Midbrain (tissue), 1 donor: ENCODE measurements around the gene TAF4B.
"Not testable (repeated sequence)": the region's sequence is repeated elsewhere in the genome, so short reads cannot be mapped to it uniquely, and the experiment has no call there.

Experiments
- DNase-seq: peaks from one replicate; lab custom pipeline; 2025; lab: John Stamatoyannopoulos, UW

TAF4B gene

DNA sequence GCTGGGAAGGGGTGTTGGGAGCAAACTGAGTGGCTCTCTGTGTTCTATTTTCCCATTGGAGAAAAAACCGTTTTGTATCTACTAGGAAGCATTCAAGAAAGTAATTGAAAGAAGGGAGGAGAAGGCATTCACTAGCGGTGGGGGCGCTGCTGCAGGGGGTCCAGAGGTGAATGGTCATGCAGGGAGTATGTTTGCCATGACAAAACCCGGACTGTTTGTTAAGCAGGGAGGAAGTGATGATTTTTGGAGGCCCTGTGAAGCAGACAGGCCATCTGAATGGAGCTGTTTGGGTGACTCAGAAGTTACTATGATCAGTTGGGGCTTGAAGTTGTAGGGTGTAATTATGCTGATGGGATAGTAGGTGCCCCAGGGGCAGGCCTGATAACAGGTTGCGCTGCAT, 7.0 kb downstream of the TAF4B start:
- DNase-seq: no peak

DNA sequence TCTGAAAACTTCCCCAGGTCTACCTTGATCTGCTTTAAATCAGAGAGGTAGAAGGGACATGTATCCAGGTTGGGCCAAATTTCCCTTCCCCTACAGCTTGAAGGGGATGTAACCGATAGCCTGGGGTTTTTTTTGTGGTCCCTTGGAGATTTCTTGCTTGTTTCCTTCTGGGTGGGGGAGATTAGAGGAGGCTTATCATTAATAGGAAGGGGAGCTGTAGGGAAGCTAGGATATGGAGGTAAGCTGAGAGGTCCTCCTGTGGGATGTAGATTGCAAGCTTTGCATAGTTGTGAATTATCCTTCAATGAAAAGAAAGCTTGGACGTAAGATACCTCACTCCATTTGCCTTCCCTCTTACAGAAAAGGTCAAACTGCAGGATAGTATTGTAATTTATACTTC, 11.1 kb downstream of the TAF4B start:
- not testable (repeated sequence) for DNase-seq

DNA sequence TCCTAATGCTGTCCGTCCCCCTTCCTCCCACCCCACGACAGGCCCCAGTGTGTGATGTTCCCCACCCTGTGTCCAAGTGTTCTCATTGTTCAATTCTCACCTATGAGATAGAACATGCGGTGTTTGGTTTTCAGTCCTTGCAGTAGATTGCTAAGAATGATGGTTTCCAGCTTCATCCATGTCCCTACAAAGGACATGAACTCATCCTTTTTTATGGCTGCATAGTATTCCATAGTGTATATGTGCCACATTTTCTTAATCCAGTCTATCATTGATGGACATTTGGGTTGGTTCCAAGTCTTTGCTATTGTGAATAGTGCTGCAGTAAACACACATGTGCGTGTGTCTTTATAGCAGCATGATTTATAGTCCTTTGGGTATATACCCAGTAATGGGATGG, 12.5 kb downstream of the TAF4B start:
- not testable (repeated sequence) for DNase-seq

DNA sequence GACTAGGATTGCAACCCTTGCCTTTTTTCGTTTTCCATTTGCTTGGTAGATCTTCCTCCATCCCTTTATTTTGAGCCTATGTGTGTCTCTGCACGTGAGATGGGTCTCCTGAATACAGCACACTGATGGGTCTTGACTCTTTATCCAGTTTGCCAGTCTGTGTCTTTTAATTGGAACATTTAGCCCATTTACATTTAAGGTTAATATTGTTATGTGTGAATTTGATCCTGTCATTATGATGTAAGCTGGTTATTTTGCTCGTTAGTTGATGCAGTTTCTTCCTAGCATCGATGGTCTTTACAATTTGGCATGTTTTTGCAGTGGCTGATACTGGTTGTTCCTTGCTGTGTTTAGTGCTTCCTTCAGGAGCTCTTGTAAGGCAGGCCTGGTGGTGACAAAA, 16.1 kb downstream of the TAF4B start:
- not testable (repeated sequence) for DNase-seq

DNA sequence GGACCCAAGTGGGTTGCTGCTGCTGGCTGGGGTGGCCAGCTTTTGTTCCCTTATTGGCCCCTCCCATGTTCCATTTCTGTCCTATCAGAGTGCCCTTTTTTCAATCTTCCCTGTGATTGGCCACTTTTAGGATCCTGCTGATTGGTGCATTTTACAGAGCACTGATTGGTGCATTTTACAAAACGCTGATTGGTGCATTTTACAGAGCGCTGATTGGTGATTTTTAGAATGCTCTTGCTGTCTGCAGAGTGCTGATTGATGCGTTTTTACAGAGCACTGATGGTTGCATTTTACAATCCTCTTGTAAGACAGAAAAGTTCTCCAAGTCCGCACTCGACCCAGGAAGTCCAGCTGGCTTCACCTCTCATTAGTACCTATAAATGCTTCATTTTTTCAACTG, 19.2 kb downstream of the TAF4B start:
- not testable (repeated sequence) for DNase-seq

DNA sequence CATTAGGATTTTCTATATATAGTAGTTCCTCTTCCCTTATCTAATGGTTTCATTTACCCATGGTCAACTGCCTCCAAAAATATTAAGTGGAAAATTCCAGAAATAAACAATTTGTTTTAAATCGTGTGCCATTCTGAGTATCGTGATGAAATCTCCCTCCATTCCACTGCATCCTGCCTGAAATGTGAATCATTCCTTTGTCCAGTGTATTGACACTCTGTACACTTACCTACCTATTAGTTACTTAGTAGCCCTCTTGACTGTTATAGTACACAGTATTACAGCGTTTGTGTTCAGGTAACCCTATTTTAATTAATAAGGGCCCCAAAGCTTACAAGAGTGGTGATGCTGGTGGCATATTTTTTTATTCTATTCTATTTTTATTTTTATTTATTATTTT, 26.2 kb downstream of the TAF4B start:
- no peak for DNase-seq

DNA sequence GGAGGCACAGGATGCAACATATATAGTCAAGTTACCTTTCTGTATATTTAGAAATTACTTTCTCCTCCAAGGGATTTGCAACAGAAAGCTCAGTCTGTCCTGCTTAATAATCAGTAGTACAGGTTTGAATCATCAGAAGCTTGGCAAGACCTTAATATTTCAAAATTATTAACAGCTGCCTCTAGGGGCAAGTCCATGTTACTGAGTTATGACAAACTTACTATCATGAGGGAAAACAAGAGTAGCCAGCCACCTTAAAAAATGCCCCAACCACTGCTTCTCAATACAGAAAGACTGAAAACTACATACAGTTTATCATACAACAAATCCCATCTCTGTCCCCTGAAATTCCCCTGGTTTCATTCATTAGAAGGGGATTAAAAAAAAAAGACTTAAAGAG, 28.6 kb downstream of the TAF4B start:
- not testable (repeated sequence) for DNase-seq

DNA sequence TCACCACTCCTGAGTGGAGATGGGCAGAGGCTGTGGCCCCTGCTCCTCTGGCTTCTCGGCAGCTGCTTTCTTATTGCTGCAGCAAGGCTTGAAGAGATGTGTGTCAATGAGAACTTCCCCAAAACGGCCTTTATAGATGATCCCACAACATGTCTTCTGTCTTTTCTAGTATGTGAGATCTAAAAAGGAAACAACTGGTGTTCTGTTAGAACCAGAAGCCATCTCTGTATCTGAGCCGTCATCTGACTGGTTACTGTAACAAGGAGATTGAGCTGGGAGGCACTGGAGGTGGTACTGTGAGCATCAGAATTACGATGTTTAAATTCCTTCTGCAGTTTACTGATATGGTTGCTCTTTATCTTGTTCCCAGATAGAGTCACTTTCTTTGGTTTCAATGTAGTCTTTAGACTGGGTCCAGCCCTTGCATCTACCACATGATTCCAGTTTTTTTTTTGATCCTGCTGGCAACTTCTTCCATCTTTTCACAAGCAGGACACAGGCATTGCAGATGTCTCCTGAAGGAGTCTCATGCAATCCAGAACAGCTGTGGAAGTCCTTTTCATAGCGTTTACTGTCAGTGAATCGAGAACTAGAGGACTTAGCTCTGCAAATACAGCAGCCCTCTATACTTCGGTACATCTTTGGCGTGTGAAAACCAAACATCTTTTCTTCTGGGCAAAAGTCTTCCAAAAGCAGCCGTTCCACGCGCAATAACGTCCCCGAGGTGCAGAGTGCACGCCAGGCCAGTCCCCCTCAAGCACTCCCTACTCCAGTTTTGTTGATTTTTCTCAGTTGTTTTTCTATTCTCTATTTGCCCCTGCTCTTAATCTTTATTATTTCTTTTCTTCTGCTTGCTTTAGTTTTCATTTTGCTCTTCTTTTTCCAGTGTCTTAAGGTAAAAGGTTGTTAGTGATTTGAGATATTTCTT, 29.7 kb downstream of the TAF4B start:
- no peak for DNase-seq

DNA sequence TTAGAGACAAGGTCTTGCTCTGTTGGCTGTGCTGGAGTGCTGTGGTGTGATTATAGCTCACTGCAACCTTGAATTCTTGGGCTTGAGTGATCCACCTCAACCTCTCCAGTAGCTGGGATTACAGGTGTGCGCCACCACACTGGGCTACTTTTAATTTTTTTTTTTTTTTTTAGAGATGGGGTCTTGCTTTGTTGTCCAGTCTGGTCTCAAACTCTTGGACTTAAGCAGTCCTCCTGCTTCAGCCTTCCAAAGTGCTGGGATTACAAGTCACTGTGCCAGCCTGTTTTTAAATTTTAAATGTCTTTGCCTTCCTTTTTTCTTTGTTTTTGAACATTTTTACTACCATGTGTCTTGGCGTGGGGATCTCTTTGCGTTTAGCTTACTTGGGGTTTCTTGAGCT, 32.5 kb downstream of the TAF4B start:
- DNase-seq: no peak

DNA sequence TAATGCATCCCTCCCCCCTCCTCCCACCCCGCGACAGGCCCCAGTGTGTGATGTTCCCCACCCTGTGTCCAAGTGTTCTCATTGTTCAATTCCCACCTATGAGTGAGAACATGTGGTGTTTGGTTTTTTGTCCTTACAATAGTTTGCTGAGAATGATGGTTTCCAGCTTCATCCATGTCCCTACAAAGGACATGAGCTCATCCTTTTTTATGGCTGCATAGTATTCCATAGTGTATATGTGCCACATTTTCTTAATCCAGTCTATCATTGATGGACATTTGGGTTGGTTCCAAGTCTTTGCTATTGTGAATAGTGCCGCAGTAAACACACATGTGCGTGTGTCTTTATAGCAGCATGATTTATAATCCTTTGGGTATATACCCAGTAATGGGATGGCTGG, 33.2 kb downstream of the TAF4B start:
- DNase-seq: not testable (repeated sequence)

DNA sequence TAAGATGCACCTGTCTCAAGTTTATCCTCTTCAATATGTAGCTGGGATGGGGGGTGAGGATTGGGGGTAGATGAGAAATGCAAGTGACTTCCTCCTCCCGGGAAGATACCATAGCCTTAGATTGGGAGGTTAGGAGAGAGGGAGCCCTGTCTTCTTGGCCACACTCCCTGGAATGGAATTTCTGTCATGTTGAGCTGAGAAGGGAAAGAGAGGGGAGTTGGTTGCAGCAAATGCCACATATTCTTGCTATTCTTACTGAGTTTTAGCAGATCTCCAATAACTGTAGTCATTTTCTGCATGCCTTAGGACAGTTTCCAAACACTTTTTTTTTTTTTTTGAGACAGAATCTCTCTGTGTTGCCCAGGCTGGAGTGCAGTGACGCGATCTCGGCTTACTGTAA, 35.9 kb downstream of the TAF4B start:
- DNase-seq: no peak

DNA sequence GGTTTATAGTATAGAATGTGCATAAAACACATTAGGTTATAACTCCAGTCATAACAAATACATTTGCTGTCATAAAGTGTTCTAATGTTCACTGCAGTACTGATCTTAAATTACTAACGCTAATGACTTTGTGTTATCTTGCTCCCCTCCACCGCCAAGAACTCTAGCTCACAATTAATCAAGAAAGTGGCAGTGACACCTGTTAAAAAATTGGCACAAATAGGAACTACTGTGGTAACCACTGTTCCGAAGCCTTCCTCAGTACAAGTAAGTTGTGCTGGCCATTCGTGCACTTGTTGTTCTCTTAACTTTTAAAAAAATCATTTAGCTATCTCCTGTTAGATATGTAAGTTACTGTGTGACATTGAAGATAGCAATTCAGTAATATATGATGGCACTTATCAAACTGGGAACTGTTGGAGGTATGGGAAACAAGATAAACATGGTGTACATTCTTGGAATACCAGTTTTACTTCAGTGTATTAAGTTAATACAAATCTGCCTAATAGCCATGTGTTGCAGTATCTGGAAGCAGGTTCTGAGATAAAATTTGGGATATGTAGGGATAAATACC, 41.2 kb downstream of the TAF4B start:
- no peak for DNase-seq

DNA sequence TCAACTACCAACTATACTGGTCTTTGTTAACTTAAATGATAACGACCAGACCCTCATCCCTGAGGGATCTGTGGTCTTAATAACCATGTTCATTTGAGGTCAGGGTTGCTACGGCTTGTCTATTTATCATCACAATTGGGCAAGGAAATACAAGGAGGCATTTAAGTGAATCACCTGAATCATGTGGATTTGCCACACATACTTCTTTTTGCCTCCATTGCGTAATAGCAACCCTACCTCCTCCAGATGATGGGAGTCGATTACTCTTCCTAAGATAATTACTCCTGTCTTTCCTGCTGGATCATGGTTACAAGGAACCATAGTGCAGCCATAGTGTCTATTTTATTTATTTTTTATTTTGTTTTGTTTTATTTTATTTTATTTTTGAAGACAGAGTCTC, 42.2 kb downstream of the TAF4B start:
- no peak for DNase-seq

DNA sequence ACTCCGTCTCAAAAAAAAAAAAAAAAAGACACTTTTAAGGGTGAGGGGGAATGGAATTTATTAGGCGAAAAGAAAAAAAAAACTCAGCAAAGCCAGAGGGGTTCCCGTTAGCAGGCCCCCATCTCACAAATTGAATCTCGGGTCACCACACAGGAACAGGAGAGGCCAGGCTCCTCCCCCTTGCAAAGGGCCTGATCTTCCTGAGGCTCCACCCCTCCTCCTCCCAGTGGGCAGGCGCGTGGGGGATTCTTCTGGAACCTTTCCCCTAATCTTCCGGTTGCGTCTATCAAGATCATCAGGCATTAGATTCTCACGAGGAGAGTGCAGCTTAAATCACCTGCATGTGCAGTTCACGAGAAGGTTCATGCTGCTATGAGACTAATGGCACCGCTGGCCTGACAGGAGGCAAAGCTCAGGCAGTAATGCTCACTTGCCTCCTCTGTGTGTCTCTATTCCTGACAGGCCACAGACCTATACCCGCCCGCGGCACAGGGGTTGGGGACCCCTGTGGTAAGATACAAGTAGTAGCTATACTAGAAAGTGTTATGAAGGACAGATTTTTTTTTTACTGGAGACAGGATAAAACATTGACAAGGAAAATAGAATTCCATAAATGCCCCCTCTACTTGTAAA, 45.8 kb downstream of the TAF4B start:
- DNase-seq: no peak

DNA sequence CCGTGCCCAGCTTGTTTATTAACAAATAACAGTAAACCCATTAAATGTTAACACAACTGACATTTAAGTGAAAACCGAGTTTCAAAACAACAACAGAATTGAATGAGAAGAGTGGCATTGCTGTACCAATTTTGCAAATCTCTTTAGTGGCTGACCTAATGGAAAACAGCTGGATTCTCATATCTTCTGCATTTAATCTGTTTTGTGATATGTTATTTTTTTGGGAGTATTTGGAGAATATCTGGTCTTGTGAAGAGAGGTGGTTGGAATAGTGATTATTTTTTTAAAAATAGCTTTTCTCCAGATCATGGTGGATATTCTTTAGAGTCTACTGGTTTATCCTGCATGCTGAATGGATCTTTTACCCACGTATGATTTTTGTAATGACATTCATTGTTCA, 51.1 kb downstream of the TAF4B start:
- DNase-seq: no peak

DNA sequence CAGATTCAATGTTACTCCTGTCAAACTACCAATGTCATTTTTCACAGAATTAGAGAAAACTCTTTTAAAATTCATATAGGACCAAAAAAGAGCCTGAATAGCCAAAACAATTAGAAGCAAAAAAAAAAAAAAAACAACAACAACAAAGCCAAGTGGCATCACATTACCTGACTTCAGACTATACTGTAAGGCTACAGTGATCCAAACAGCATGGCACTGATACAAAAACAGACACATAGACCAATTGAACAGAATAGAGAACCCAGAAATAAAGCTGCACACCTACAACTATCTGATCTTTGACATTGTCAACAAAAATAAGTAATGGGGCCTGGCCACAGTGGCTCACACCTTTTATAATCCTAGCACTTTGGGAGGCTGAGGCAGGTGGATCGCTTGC, 53.2 kb downstream of the TAF4B start:
- DNase-seq: no peak

DNA sequence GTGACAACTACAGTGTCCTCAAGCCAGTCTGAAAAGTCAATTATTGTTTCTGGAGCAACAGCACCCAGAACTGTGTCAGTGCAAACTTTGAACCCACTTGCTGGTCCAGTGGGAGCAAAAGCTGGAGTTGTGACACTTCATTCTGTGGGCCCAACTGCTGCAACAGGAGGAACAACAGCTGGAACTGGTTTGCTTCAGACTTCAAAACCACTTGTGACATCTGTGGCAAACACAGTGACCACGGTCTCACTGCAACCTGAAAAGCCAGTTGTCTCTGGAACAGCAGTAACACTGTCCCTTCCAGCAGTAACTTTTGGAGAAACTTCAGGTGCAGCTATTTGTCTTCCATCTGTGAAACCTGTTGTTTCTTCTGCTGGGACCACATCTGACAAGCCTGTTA, 59.8 kb downstream of the TAF4B start:
- no peak for DNase-seq

DNA sequence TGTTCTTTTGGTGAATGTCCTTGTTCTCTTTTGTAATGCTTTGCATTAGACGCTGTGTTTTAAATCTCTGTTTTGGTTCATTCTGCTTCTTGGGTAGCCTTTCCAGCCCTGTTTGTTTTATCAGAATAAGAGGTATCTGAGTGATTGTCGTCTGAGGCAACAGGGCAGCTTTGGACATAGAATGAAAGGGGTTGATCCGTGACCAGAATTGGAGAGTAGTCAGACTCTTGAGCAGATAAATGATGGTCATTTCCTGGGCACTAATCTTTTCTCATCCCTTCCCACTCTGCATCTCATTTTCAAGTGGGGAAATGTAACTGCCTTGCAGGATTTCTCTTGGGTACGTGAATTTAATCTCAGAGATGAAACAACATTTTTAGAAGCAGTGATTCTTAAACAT, 61.4 kb downstream of the TAF4B start:
- no peak for DNase-seq

DNA sequence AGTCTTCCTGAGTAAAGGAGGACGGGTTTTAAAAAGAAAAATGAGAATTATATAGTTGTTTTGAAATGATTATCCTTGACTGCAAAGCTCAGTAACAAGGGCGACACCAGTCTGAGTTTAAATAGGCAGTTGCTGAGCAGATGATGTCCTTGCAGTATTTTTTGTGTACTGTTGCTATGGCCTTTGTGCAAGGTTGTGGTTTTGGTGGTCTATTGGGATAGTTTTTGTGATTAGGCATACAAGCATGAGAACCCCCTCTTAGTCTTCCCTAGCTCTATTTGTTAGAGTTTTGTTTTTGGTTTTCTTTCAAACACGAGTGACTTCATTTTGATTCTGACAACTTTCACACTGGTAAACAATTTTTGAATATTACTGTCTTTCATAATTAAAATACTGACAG, 64.1 kb downstream of the TAF4B start:
- no peak for DNase-seq

DNA sequence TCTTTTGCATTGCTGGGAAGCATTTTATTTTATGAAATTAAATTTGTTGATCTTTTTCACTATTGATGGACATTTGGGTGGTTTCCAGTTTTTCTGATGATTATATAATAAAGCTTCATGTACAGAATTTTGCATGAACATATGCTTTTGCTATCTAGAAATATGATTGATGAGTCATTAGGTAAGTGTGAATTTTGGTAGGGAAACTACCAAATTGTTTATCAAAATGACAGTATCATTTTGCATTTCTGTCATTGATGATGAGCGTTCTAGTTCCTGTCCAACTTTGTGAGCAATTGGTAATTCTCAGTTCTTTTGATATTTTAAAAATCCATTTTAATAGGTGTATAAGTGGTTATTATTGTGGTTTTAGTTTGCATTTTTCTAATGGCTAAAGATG, 67.7 kb downstream of the TAF4B start:
- DNase-seq: no peak

DNA sequence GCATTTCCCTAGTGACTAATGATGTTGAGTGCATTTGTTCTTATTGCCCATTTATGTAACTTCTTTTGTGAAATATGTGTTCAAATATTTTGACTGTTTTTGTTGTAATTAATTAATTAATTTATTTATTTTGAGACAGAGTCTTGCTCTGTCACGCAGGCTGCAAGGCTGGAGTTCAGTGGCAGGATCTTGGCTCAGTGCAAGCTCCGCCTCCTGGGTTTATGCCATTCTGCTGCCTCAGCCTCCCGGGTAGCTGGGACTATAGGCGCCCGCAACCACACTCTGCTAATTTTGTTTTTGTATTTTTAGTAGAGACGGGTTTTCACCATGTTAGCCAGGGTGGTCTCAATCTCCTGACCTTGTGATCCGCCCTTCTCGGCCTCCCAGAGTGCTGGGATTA, 71.9 kb downstream of the TAF4B start:
- peak; percentile 2 for DNase-seq

DNA sequence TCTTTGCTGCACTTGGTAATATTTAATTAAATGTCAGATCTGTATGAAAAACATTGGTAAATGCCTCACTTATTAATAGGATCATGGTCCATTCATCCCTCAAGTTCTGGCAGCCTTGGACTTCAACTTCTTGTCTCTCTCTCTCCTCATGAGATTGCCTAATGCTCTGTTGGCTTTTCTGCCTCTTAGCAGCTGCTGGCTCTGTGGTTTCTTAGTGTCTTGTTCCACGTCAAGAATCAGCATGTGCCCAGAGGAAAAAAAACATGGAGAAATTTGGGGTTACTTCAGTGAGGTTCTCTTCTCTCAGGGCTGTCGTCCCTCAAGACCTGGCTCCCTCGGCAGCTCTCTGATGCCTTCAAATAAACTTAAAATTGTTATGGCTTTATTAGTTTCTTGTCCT, 75.4 kb downstream of the TAF4B start:
- no peak for DNase-seq

DNA sequence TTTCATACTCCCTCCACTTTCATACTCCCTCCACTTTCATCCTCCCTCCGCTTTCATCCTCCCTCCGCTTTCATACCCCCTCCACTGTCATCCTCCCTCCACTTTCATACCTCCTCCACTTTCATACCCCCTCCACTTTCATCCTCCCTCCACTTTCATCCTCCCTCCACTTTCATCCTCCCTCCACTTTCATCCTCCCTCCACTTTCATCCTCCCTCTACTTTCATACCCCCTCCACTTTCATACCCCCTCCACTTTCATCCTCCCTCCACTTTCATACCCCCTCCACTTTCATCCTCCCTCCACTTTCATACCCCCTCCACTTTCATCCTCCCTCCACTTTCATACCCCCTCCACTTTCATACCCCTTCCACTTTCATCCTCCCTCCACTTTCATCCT, 77.0 kb downstream of the TAF4B start:
- DNase-seq: not testable (repeated sequence)
